ENCODE measurements around the gene TNRC6C.

TNRC6C gene, protein sequence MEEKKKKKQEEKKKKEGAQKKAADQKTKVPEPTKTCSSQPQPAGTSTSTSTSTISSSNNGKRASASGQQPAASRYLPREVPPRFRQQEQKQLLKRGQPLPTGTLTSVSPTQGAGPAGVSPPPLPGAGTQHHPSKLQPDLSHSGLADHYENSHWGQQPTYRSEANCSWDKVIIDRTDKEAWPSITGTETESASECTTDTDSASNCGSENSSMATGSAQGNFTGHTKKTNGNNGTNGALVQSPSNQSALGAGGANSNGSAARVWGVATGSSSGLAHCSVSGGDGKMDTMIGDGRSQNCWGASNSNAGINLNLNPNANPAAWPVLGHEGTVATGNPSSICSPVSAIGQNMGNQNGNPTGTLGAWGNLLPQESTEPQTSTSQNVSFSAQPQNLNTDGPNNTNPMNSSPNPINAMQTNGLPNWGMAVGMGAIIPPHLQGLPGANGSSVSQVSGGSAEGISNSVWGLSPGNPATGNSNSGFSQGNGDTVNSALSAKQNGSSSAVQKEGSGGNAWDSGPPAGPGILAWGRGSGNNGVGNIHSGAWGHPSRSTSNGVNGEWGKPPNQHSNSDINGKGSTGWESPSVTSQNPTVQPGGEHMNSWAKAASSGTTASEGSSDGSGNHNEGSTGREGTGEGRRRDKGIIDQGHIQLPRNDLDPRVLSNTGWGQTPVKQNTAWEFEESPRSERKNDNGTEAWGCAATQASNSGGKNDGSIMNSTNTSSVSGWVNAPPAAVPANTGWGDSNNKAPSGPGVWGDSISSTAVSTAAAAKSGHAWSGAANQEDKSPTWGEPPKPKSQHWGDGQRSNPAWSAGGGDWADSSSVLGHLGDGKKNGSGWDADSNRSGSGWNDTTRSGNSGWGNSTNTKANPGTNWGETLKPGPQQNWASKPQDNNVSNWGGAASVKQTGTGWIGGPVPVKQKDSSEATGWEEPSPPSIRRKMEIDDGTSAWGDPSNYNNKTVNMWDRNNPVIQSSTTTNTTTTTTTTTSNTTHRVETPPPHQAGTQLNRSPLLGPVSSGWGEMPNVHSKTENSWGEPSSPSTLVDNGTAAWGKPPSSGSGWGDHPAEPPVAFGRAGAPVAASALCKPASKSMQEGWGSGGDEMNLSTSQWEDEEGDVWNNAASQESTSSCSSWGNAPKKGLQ (N-terminal part only)

DNA sequence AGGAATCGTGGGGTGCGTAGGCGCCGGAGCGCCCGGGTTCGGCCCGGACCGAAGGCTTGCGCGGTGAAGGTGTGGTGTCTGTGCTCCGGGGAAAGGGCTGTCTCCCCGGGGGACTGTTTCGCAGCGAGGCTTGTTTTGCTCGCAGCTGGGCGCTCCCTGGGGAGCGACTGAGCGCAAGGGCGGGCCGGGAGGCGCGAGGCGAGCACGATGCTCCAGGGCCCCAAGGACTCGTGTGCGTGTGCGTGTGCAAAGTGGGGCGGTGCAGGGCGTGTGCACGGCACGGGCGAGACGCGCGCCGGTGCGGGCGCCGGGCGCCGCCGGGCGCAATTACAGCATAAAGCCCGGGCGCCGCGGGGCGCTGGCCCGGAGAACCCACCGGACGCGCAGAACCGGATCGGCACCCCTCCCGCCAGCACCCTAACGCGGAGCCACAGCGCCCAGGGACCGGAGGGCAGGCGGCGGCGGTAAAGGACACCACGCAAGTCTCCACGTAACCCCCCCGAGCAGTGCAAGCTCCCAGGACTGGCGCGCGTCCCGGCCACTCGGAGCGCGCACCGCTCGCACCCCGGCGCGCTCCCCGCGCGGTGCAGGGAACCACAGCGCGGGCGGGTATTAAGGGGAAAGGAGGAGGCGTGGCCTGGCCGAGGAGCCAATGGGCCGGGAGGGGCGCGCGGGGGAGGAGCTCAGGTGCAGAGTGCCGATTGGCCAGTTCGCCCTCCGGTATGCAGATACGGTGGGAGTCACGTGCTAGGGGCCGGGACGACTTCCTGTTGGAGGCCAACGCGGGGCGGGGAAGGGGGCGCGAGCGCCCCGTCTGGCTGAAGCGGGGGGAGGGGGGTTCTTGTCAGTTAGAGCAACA is at the start of gene TNRC6C:
Gene TNRC6C, plus strand, starts transcription at position 847 of the 859 bp plus-strand sequence. CDS start 45,504 bp downstream, outside the sequence.
- FAIRE-seq = peak; percentile 99
- peak; percentile 100 for DNase-seq (ENCODE audit: insufficient read length, low spot score)

DNA sequence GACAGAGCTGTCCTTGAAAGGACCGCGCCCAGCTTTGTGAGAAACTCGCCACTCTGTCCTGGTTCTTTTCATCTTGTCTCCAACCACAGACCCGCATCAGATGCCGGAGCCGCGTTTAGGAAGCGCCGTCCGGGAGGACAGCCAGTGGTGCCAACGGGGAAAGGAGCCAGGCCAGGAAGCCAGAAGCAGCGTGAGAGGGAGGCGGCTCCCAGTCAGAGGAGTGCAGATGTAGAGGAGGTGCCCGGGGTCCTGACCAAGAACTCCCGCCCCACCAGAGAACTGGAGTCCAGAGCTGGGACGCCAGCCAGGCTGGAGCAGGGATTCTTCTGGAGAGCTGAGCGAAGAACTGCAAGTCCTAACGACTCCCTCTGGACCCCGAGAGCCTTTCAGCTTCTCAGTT is 49.3 kb upstream of the TNRC6C start:
- FAIRE-seq = no peak
- DNase-seq (ENCODE audit: insufficient read length, low spot score) = no peak

DNA sequence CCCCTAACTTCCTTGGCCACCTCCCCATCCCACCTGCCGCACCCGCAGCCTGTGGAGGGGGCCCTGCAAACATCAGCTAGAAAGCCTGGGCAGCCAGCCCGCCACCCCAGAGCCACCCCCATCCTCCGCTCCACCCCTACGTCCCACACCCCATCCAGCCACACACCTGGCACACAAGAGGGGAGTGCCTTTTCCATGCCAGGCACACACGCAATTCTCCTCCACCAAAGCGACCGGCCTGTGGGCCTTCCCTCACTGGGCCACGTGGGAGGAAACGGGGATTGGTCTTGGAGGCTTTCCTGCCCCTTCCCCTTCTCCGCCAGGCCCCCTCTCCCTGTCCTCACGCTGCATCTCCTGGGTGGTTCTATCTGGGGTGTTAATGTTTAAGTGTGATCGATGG is 48.7 kb upstream of the TNRC6C start:
- DNase-seq (ENCODE audit: insufficient read length, low spot score) (no peak), FAIRE-seq (no peak)

DNA sequence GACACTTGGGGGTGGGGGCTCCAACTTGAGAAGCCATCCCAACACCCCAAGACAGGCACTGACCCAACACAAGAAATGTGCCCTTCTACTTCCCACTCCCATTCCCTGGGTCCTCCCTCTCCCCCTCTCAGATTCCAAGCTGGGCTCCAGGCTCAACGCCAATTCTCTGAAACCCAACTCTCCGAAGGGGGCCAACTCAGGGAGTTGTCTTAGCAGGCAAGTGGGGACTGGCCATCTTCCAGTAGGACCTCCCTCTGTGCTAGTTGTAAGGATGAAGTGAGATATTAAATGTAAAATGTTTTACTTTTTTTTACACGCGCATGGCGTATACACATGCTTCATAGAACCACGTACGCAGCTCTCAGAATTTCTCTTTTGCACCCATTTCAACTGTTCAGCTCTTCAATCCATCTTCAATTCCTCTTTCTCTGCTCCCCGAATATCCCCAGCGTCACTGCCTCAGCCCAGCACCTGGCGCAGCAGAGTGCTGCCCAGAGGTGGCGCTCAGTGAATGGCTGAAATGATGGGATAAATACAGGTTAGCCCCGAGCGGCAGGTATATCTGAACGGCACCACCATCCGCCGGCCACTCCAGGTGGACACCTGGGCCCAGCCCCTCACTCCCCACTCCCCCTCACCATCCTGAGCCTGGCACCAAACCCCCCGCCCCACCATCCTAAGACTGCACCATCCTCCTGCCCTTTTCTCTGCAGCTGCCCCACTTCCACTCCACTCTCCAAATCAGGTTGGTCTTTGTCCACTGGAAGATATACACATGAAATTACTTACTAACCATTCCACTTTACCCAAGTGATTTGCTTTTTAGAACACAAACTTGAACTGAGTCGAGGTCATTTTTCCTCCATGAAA is 43.9 kb upstream of the TNRC6C start:
- DNase-seq (ENCODE audit: insufficient read length, low spot score) = no peak
- FAIRE-seq = no peak

DNA sequence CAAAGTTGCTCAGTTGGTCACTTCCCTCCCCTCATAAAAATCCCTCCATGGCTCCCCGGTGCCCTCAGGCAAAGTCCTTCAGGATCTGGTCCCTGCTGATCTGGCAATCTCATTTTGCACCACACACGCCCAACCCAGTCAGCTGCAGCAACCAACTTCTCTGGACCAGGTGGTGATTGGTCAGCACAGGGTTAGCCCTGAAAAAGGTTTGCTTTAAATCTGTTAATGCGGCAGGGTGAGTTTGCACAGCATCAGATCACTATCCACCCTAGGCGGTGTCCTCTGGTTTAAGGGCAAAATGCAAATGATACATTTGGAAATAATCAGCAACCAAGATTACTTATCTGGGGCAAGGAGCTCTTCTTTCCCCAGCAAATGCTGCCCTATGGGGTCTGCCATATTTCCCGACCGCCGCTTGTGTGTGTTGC is 42.9 kb upstream of the TNRC6C start:
- FAIRE-seq = no peak
- no peak for DNase-seq (ENCODE audit: insufficient read length, low spot score)

DNA sequence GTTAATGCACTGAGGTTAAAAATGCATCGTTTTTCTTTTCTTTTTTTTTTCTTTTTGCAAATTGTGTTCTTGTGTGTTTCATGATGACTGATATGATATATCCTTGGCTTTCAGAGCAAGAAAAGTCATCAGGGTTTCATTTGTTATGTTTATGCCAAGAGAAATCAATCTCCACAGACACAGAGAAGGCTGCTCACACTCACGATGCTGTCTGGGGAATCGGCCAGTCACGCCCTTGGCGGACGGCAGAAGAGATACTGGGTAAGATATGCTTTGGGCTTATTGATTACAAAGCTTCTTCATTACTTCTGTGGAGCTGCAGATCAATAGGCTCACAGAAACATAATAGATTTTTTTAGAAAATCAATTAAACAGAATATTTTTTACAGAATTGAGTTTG is 42.2 kb upstream of the TNRC6C start:
- DNase-seq (ENCODE audit: insufficient read length, low spot score) = no peak

DNA sequence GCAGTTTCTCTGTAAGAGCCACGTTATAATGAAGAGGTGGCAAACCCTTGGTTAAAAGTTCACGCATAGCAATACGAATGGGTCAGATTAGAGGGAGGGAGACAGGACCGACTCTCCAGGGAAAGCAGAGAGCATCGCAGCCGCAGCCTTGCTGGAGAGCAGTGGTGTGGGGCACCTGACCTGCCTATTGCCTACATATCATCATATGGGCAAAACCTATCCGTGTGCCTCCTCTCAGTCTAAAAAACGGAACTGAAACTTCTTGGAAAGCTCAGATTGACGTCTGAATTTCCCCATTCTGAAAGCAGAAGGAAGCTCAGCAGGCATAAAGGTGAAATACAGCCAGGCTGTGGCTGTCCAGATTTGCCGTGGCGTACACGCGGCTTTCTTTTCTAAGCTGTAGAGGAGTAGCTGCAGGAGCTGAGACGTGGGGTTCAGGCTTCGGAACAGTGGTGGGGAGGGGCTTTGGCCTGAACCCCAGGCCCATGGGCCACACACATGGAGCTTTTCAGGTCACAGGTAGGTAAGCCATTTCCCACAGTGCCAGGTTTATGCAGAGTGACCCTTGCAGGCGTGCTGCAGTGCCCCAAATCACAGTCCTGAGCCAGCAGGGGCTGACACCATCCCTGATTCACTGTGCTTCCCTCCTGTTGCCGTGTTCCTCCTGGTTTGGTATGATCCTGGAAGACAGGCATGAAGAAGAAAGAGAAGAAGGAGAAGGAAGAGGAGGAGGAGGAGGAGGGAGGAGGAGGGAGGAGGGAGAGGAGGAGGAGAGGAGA is 41.6 kb upstream of the TNRC6C start:
- DNase-seq (ENCODE audit: insufficient read length, low spot score) = no peak
- FAIRE-seq = no peak

More for the DNA sequence above, 42.2 kb upstream of the TNRC6C start:
- FAIRE-seq = no peak

DNA sequence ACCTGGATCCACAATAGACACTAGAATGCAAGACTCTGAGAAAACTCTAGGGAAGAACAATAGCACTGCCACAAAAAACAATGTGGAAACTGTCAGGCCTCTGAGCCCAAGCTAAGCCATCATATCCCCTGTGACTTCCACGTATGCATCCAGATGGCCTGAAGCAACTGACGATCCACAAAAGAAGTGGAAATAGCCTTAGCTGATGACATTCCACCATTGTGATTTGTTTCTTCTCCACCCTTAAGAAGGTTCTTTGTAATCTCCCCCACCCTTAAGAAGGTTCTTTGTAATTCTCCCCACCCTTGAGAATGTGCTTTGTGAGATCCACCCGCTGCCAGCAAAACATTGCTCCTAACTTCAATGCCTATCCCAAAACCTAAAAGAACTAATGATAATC is 39.2 kb upstream of the TNRC6C start:
- FAIRE-seq = no peak
- DNase-seq (ENCODE audit: insufficient read length, low spot score) = no peak

DNA sequence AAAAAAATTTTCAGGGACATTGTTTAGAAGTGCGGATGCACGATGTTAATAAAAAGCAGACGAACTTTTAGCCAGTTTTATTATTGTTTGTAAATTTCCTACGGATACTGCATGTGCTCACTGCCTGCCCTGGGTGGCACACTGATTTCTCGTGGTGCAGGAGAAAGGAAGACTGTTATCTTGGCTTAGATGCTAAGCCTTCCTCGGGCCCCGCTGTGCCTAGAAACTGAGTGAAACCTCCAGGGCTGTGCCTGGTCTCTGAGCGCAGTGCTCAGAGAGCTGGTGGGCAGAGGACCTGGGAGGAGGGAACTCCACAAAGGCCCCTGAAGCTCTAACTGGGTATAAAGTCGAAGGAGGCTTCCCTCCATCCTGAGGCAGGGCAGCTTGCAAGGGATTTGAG is 35.4 kb upstream of the TNRC6C start:
- FAIRE-seq (no peak), DNase-seq (ENCODE audit: insufficient read length, low spot score) (no peak)

DNA sequence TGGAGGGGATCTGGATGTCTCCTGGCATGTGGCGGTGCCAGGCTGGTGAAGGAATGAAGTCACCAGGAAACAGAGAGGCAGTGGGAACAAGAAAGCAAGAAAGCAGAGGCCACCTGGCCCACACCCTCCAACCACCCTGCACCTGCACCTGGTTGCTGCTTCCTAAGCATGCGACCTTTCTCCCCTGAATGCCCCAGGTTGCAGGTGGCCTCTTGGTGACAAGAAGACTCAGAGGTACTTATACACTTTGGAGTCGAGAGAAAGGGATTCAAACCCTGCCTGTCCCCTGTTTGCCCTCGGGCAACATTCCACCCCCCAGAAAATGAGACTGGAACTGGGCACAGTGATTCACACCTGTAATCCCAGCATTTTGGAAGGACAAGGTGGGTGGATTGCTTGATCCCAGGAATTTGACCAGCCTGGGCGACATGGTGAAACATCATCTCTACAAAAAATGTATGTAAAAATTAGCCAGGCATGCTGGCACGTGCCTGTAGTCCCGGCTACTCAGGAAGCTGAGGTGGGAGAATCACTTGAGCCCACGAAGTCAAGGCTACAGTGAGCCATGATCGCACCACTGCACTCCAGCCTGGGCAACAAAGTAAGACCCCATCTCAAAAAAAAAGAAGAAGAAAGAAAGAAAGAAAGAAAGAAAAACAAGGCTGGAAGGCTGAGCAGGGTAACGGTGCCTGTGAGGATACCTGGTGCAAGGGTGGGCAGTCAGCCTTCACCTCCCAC is 34.6 kb upstream of the TNRC6C start:
- FAIRE-seq = no peak
- DNase-seq (ENCODE audit: insufficient read length, low spot score) = no peak

DNA sequence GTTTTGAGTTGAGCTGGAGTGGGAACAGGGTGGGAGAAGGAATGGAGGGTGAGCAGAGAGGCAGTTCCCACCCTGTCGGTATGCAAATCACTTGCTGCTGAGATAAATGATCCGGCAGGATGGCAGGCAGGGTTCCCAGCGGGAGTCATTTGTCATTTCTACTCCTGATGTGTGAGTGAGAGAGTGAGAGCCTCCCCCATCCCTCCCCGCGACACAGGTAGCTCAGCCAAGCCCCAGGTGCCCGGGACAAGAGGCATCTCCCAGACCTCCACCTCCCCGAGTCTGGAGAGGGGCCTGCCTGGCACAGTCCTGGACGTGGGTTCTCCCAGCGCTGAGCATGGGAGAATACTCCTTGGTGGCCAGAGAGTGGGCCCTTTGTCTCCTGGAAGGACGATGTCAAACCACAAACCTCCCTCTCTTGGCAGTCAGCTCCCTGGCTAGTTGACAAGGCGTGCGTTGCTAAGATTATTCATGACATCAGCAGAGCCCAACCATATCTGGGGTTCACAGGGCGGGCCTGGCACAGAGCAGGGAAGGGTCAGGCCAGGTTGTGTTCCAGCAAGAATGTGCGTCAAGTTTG is 33.7 kb upstream of the TNRC6C start:
- DNase-seq (ENCODE audit: insufficient read length, low spot score) (no peak), FAIRE-seq (no peak)

DNA sequence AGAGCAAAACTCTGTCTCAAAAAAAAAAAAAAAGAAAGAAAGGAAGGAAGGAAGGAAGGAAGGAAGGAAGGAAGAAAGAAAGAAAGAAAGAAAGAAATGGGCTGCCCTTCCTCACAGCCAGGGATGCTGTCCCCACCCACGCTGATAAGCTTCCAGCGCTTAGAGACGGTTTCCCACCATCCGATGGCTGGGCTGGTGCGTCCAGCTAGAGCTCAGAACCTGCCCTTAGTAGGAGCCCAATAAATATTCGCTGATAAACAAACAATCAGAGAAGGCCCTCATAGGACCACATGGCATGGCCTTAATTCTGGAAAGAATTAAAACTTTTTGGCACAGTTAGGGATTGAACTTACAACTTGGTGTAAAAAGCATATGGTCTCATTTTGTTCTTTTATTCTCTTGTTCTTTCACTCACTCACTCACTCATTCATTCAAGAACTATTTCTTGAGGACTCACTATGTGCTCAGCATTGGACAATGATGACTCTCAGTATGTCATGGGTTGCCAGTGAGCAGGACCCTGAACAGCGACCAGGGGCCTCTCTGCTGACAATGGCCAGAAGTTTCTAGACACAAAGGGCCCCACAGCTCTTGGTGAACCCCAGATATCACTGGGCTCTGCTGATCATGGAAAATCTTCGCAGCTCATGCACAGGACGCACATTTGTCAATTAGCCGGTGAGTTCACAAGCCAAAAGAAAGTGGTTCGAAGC is 32.5 kb upstream of the TNRC6C start:
- FAIRE-seq = no peak

DNA sequence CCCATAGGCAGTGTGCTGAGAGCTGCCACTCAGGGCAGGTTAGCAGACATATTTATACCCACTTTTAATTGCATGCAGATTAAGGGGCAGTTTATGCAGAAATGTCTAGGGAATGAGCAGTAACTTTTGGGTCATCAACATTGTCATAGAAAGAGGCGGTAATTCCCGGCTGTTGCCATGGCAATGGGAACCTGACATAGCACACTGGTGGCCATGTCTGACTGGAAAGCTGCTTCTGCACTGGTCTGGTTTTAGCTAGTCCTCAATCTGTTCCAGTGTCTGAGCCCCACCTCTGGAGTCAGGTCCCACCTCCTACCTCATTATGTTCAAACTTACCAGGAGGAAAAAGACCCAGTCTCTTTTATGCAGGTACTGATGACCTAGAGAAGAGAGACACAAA is 31.5 kb upstream of the TNRC6C start:
- FAIRE-seq (no peak), DNase-seq (ENCODE audit: insufficient read length, low spot score) (no peak)

More for the DNA sequence above, 32.5 kb upstream of the TNRC6C start:
- DNase-seq (ENCODE audit: insufficient read length, low spot score) = no peak

DNA sequence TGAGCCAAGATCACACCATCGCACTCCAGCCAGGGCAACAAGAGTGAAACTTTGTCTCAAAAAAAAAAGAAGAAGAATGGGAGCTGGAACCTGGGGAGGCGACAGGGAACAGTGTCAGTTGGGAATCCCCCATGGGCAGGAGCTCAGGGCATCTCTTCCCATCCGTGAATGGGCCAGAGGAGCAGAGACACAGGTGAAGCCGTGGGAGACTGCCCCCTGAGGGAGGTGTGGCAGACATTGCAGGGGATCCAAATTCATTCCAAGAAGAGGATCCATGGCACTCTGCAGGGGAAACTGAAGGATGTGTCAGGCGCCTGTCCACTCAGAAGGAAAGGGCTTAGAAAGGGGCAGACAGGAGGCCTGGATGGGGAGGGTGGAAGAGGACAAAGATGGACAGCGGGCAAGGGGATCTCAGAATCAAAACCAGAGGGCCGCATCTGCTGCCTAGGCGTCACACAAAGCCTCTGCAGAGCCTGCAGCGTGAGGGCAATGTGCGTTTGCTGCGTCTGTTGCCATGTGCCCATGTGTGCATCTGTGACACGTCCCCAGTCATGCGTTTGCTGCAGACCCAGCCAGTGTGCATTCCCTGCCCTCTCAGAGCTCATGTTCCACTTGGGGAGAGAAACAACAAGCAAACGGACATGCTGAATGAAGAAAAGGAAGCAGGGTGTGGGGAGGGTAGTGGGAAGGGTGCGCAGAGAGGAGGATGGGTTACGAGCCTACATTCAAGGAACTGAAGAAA is 30.6 kb upstream of the TNRC6C start:
- DNase-seq (ENCODE audit: insufficient read length, low spot score) = no peak
- FAIRE-seq = no peak

DNA sequence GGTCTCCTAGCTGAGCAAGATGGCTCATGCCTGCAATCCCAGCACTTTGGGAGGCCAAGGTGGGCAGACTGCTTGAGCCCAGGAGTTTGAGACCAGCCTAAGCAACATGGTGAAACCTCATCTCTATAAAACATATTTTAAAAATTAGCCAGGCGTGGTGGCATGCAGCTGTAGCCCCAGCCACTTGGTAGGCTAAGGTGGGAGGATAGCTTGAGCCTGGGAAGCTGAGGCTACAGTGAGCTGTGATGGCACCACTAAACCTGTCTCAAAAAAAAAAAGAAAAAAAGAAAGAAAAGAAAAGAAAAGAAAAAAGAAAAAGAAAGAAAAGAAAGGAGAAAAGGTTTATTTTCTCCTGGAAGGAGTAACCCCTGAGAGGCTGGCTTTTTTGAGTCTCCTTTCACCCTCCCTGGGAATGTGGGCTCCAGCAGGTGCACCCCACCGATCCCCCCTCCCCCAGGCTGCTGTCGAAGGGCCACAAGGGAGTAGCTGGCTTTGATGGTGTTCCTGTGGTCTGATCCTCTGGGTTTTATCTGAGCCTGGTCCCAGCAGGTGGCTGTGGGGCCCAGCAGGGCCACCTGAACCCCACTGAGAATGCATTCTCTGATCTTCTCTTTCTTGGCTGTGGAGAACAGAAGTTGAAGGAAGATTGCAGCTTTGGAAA is 29.9 kb upstream of the TNRC6C start:
- DNase-seq (ENCODE audit: insufficient read length, low spot score) (no peak), FAIRE-seq (no peak)

DNA sequence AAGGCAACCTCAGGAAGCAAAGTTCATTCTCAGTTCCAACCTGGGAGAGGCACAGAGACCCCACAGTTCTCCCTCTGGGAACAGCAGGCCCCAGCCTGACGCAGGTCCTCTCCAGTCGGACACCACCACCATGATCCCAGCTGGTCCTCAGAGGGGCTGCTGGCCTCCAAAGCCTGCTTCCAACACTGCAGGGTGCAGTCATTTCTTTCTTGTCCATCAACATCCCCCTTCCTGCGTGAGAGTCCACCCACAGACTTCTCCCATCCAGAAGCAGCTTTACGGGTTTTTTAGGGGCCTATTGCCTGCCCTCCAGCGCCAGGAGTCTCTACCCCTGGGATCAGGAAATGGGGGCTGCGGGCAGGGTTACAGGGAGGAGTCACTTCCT is 29.3 kb upstream of the TNRC6C start:
- no peak for DNase-seq (ENCODE audit: insufficient read length, low spot score)
- no peak for FAIRE-seq
